Stimulated activated CD8-positive, alpha-beta memory T cell treated with anti-CD3 and anti-CD28 coated beads, Interleukin-2, amount 100 ng/mL, for 48 hours (primary cell): ENCODE data around the gene IMPDH1.

Experiments used
- DNase-seq, 2 donors: peaks; one replicate each; pipeline ENCODE4 v3.0.0-alpha.2; 2020; ENCODE audit warnings: low read depth in 2 of 2

Gene IMPDH1

DNA sequence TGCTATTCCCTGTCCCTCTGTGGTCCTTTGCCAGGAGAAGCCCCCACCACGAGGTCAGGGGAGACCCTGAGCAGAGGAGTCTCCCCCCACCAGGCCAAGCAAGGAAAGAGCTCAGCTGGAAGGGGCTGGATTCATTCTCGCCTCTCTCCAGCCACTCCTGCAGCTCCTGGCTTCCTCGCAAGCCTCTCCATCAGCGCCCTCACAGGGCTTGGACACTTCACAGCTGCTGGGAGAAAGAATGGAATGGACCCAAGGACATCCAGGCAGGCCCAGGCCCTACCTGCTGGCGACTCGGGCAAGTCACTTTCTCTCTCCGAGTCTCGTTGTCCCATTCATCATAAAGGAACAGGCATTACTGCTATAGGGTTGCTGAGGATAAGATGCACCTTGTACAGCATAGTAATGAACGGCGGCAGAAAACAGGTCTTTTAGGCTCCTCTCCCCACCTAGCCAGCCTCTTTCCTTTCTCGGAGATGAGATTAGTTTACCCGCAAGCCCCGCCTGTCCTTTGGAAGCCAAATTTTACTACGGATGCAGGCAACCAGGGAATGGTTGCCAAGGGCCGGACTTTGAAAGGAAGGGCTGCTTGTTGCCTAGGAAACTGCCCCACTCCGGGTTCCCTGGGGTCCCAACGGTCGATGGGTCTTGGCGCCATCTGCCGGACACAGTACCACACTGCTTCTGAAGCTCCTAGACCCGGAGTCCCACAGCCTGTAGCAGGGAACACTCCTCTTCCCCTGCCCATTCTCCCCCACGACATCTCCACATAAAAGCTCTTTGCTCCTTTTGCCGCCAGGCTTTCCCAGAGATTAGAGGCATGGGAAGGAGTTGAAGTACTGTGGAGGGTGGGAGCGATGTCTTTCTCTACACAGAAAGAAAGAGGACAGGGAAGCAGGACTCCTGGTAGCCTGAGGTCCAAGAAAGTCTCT lies 22.3 kb downstream of the IMPDH1 start:
- DNase-seq, result peak; percentile 57 to 60

GRCh38 chr7:128385988-128386925 lies 23.5 kb downstream of the IMPDH1 start:
- DNase-seq, result no peak

- no peak for DNase-seq
Measured at GRCh38 chr7:128384726-128385125, 25.1 kb downstream of the IMPDH1 start.

GRCh38 chr7:128383776-128384175 lies 26.0 kb downstream of the IMPDH1 start:
- DNase-seq, result no peak

GRCh38 chr7:128381161-128381821 lies 28.5 kb downstream of the IMPDH1 start:
- DNase-seq, result no peak

- no peak for DNase-seq
Measured at GRCh38 chr7:128380483-128381106, 29.2 kb downstream of the IMPDH1 start.

DNA sequence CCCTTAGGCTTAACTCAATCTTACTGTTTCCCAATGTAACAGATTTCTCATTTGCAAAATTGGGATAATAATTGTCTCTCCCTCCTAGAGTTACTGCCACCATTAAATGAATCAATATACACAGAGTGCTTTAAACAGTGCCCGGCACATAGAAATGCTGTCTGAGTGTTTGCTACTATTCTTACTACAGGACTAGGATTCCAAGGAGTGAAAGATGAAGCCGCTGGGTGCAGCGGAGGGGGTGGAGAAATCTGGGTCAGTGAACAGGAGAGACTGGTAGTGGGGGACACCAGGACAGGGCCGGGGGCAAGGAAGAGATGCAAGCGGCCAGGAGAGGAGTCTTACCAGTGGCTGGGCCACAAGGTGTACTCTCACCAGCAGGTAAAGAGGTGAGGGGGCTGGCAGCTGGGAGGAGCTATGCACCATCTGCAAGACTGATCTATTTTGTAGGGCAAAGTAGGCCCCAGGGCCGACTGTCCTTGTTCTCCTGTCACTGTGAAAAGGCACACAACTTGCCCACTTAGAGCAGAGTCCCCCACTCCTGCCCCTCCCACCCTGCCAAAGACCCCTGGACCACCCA lies 29.8 kb downstream of the IMPDH1 start:
- DNase-seq, result no peak

DNA sequence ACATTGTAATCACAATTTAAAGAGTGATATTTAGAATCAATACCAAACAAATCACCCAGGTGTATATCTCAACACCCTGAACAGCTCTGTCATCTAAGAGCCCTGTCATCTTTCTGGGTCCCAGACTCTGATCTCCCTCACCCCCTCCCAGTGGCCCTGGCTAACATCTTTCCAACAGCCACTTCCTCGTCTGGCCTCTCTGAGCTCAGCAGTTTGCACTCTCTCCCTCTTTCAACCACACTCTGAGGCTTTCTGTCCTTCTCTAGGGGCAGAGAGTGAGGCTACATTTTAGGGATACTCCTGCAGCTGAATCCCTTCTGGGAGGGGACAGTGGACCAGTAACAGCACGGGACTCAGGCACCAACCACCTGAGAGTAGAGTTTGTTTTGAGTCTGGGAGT lies 31.1 kb downstream of the IMPDH1 start:
- no peak for DNase-seq

- no peak for DNase-seq
Measured at GRCh38 chr7:128376077-128376476, 33.7 kb downstream of the IMPDH1 start.

DNA sequence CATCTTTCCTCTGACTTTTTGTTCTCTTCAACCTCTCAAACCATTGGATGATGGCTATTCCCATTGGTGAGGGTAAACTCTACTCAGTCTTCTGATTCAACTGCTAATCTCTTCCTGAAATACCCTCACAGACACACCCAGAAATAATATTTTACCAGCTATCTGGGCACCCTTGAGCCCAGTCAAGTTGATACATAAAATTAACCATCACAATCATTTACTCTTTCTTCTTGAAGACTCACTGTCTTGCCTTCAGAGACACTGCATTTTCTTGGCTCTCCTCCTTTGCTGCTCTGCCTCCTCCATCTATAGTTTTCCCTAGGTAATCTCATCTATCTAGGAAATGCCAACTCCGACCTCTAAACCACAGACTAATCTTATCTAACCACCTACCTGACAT lies 35.7 kb downstream of the IMPDH1 start:
- no peak for DNase-seq

GRCh38 chr7:128373606-128374005 lies 36.2 kb downstream of the IMPDH1 start:
- no peak for DNase-seq

- DNase-seq, result no peak
Measured at GRCh38 chr7:128370491-128370890, 39.3 kb downstream of the IMPDH1 start.

DNA sequence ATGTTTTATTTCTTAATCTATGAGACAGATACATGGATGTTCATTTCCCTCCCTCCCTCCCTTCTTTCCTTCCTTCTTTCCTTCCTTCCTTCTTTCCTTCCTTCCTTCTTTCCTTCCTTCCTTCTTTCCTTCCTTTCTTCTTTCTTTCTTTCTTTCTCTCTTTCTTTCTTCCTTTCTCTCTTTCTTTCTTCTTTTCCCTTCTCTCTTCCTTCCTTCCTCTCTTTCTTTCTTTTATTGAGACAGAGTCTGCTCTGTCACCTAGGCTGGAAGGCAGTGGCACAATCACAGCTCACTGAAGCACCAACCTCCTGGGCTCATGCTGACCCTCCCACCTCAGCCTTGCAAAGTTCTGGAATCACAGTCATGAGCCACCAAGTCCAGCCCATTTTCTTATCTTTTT lies 42.8 kb downstream of the IMPDH1 start:
- no peak for DNase-seq

DNA sequence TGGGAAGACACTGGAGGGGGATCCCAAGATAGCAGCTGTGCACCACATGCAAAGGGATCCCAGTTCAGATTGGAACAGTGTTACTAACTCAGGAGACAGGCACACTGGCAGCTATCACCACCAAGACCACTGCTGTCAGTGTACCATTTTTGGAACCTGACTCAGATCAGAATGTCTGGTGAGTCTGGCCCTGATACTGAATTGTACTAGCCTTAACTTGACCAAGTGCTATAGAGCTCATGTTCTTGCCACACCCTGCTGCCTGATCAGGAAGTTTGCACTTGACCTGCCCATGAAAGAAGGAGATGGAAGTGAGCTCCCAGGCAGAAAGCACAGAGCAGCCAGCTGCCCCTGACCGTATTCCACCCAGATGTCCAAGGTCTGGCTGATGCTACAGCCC lies 43.5 kb downstream of the IMPDH1 start:
- DNase-seq, result no peak

DNA sequence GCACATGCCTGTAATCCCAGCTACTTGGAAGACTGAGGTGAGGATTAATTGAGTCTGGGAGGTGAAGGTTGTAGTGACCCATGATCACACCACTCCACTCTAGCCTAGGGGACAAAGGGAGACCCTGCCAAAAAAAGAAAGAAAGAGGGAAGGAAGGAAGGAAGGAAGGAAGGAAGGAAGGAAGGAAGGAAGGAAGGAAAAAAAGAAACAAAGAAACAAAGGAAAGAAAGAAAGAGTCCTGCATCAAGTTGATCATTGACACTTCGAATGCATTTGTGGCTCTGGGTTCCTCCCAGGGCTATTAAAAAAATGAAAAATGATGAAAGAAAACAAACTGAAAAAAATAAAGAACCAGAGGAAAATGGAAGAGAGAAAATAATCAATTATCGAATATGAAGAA lies 44.4 kb downstream of the IMPDH1 start:
- DNase-seq, result no peak

- no peak for DNase-seq
Measured at GRCh38 chr7:128364166-128364870, 45.5 kb downstream of the IMPDH1 start.

GRCh38 chr7:128363261-128363721 lies 46.5 kb downstream of the IMPDH1 start:
- DNase-seq, result no peak

- DNase-seq, result no peak
Measured at GRCh38 chr7:128362670-128363069, 47.1 kb downstream of the IMPDH1 start.

DNA sequence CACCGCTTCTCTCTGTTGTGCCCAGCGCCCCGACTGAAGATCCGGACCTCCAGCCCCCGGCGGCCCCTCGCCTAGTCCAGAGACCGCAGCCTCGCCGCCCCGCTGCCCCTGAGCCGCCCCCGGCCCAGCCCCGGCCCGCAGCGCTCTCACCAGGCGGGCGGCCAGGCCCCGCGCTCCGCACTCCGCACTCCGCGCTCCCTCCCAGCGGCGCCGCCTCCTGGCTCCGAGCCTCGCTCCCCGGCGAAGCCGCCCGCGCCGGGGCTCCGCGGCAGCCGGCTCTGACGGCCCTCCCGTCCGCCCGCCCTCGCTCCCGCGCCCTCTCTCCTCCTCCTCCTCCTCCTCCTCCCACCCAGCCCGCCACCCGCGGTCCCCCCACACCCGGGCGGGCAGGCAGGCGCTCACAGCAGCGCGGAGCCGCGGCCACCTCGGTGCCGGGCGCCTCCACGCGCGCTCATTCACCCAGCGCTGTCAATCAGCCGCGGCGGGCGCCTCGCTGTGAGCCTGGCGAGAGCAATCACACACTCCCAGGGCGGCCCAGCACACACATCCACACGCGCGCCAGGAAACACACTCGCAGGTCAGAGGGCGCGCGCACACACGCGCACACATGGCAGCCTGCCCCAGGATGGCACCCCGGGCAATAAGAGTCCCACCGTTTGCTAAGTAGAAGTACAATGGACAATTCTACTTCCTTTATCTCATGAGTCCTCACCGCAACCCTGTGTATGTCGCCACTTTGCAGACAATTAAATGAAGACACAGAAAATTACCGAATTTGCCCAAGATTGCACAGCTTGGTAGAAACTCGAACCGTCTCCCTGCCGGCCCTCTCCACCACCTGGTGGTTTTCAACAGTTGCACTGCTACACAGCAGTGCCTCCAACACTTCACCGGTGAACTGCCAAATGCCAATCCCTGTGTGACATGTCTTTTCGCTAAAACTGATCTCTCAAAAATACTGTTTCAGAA lies 48.1 kb downstream of the IMPDH1 start, which contains the start of gene PRRT4:
PRRT4 (minus strand) TSS at position 280 of the 969 bp plus-strand sequence.
- DNase-seq, result no peak
